Measurements from ENCODE around the gene FRRS1L.

GRCh38 chr9:109205526-109205925 lies 38.5 kb upstream of the FRRS1L start:
- TF ChIP-seq EP300 (IDR thresholded peaks at IDR 0.05; ENCODE audit: borderline replicate concordance) (no peak), MAX (IDR thresholded peaks at IDR 0.05) (no peak), FOXM1 (IDR thresholded peaks at IDR 0.05; ENCODE audit: borderline replicate concordance, low read depth) (no peak), TEAD4 (IDR thresholded peaks at IDR 0.05) (no peak), EGR1 (IDR thresholded peaks at IDR 0.05) (no peak), YY1 (IDR thresholded peaks at IDR 0.05; ENCODE audit: low read depth) (no peak), CEBPB (IDR thresholded peaks at IDR 0.05) (no peak), CREB1 (IDR thresholded peaks at IDR 0.05; ENCODE audit: low read depth) (no peak), NFIC (IDR thresholded peaks at IDR 0.05) (no peak), REST (IDR thresholded peaks at IDR 0.05; ENCODE audit: low read depth) (no peak), RAD21 (IDR thresholded peaks at IDR 0.05; ENCODE audit: low read depth) (no peak)
- TF ChIP-seq, protein P1, sequence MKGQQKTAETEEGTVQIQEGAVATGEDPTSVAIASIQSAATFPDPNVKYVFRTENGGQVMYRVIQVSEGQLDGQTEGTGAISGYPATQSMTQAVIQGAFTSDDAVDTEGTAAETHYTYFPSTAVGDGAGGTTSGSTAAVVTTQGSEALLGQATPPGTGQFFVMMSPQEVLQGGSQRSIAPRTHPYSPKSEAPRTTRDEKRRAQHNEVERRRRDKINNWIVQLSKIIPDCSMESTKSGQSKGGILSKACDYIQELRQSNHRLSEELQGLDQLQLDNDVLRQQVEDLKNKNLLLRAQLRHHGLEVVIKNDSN (IDR thresholded peaks at IDR 0.05) = no peak

Data from Ishikawa (cell line).